Prostate gland (tissue), 2 donors: ENCODE measurements around the gene STK16. TPM values are rescaled to one million over a fixed set of nuclear protein-coding genes. Genes with fewer than 3 reads are reported as not detected.

Source experiments
- DNase-seq: peaks from one replicate; pipeline ENCODE4 v3.0.0-alpha.2; 2019; ENCODE audit warnings: low spot score
- H3K27ac ChIP-seq, 2 donors: fragments of 200-600 bp; sonication (generic); 2 replicates each; pipeline ENCODE4 v1.5.1; 2017 to 2019
- H3K27me3 ChIP-seq: fragments of 200-600 bp; sonication (generic); replicated peaks from 2 replicates; pipeline ENCODE4 v1.5.1; 2019; ENCODE audit not compliant: insufficient read depth
- H3K36me3 ChIP-seq, 2 donors: fragments of 200-600 bp; sonication (generic); 1 replicate in 1 of 2; 2 replicates in 1 of 2; pipeline versions ENCODE4 v1.5.1 to v1.8.1; 2017 to 2019
- H3K4me1 ChIP-seq: fragments of 200-600 bp; sonication (generic); replicated peaks from 2 replicates; pipeline ENCODE4 v1.5.1; 2019
- H3K4me3 ChIP-seq, 2 donors: fragments of 200-600 bp; sonication (generic); 2 replicates each; pipeline ENCODE4 v1.5.1; 2017 to 2019
- H3K9me3 ChIP-seq: fragments of 200-600 bp; sonication (generic); 2 replicates; pipeline ENCODE4 v1.5.1; 2017
- CTCF ChIP-seq, 4 experiments: fragments of 200-600 bp in 2 of 4; fragments of 450-650 bp in 2 of 4; sonication (generic) in 2 of 4; IDR thresholded peaks; 1 replicate in 3 of 4; 2 replicates in 1 of 4; pipeline ENCODE4 v1.5.1; 2016 to 2019; ENCODE audit warnings: antibody characterized with exemption in 4 of 4, mild to moderate bottlenecking in 2 of 4, moderate library complexity in 2 of 4
- POLR2A ChIP-seq: fragments of 450-650 bp; IDR thresholded peaks from one replicate; pipeline ENCODE4 v1.6.1; 2016; ENCODE audit warnings: antibody characterized with exemption, mild to moderate bottlenecking
- POLR2AphosphoS5 ChIP-seq: sonication (generic); formaldehyde crosslinking; IDR thresholded peaks from one replicate; pipeline ENCODE4 v1.6.1; 2017; ENCODE audit warnings: antibody characterized with exemption
- WGBS: methylation state at CpG from one replicate; pipeline ENCODE4 v1.1.5; 2018; 5-methylcytosine and 5-hydroxymethylcytosine counted together
- intact Hi-C: fragments of 100-400 bp; cut with DNase I; formaldehyde crosslinking; loops from one replicate; pipeline ENCODE4 v1.14.2; 2022
- total RNA-seq, 2 donors: library from RNA; depleted of rRNA; stranded (reverse); fragments of >200 nt; gene quantifications; one replicate each; pipeline ENCODE4 v1.1.0, GENCODE V29; 2016

The STK16 gene
- total RNA-seq, 2 donors from 2014 or later = 20.5 to 26.1 TPM

GRCh38 chr2:219245899-219246230 is 586 bp downstream of the STK16 start:
- no peaks in the 10 kb centered on the region for H3K9me3 ChIP-seq
- H3K36me3 ChIP-seq = no peaks in the 10 kb centered on the region
- H3K4me1 ChIP-seq = peaks cover 24% of the 10 kb centered on the region
- WGBS = 10% methylated on average over 10 of the region's 10 CpGs
- no peaks in the 10 kb centered on the region for H3K27me3 ChIP-seq
- no peak for DNase-seq
- peak overlapping the region; percentile 90 to 94 for H3K27ac ChIP-seq
- peak overlapping the region; percentile 74 to 77 for H3K4me3 ChIP-seq
- TF ChIP-seq POLR2AphosphoS5 (no peak), CTCF (IDR thresholded peaks at IDR 0.05) (no peak), POLR2A (no peak)
- intact Hi-C loops = no loop called here

GRCh38 chr2:219246559-219246958 is 1.3 kb downstream of the STK16 start:
- no peak for DNase-seq
- WGBS = 92% methylated on average over 10 of the region's 10 CpGs
- no peaks in the 10 kb centered on the region for H3K36me3 ChIP-seq
- H3K27ac ChIP-seq = peak overlapping the region; percentile 90 to 94
- H3K4me3 ChIP-seq = no peak overlapping the region
- H3K27me3 ChIP-seq = no peaks in the 10 kb centered on the region
- no peak for TF ChIP-seq POLR2AphosphoS5
- TF ChIP-seq POLR2A = no peak
- no peak for TF ChIP-seq CTCF (IDR thresholded peaks at IDR 0.05)
- H3K9me3 ChIP-seq = no peaks in the 10 kb centered on the region
- intact Hi-C loops = no loop called here
- H3K4me1 ChIP-seq = peaks cover 24% of the 10 kb centered on the region

GRCh38 chr2:219247678-219248642 is 2.7 kb downstream of the STK16 start:
- H3K4me3 ChIP-seq = no peak overlapping the region
- H3K27me3 ChIP-seq = no peaks in the 10 kb centered on the region
- no peaks in the 10 kb centered on the region for H3K9me3 ChIP-seq
- no peak for DNase-seq
- peak overlapping the region; percentile 86 to 94 for H3K27ac ChIP-seq
- no peaks in the 10 kb centered on the region for H3K36me3 ChIP-seq
- intact Hi-C loops = no loop called here
- peaks cover 29% of the 10 kb centered on the region for H3K4me1 ChIP-seq
- WGBS = 86% methylated on average over 17 of the region's 17 CpGs
- no peak for TF ChIP-seq POLR2A
- TF ChIP-seq POLR2AphosphoS5 = no peak
- no peak for TF ChIP-seq CTCF (IDR thresholded peaks at IDR 0.05)

- no peaks in the 10 kb centered on the region for H3K27me3 ChIP-seq
- H3K4me1 ChIP-seq = peaks cover 29% of the 10 kb centered on the region
- H3K9me3 ChIP-seq = no peaks in the 10 kb centered on the region
- TF ChIP-seq POLR2A = no peak
- no peaks in the 10 kb centered on the region for H3K36me3 ChIP-seq
- H3K4me3 ChIP-seq = no peak overlapping the region
- peak overlapping the region; percentile 86 to 94 for H3K27ac ChIP-seq
- intact Hi-C loops = no loop called here
- no peak for DNase-seq
- 40% methylated on average over 2 of the region's 2 CpGs for WGBS
These were observed 3.5 kb downstream of the STK16 start for GRCh38 chr2:219248845-219249202.

- no peaks in the 10 kb centered on the region for H3K27me3 ChIP-seq
- H3K4me3 ChIP-seq = no peak overlapping the region
- DNase-seq = peak; percentile 95
- peaks cover 29% of the 10 kb centered on the region for H3K4me1 ChIP-seq
- intact Hi-C loops = no loop called here
- WGBS = 13% methylated on average over 7 of the region's 7 CpGs
- no peaks in the 10 kb centered on the region for H3K36me3 ChIP-seq
- no peaks in the 10 kb centered on the region for H3K9me3 ChIP-seq
- TF ChIP-seq CTCF (IDR thresholded peaks at IDR 0.05) (no peak), POLR2A (peak; percentile 58), POLR2AphosphoS5 (peak; percentile 94)
- H3K27ac ChIP-seq = peak overlapping the region; percentile 86 to 94
These were observed 4.1 kb downstream of the STK16 start for GRCh38 chr2:219249203-219249980.
